GM19324 (cell line): Measurements from ENCODE around the gene PTCRA.
"Not testable (repeated sequence)": the region's sequence is repeated elsewhere in the genome, so short reads cannot be mapped to it uniquely, and the experiment has no call there.

Source experiments
- ATAC-seq: cut with Tn5 transposase; IDR thresholded peaks from one replicate; pipeline ENCODE4 v1.9.1; 2021; ENCODE audit warnings: mild to moderate bottlenecking, moderate library complexity; ENCODE audit not compliant: unreplicated experiment, low FRiP score

The PTCRA gene

DNA sequence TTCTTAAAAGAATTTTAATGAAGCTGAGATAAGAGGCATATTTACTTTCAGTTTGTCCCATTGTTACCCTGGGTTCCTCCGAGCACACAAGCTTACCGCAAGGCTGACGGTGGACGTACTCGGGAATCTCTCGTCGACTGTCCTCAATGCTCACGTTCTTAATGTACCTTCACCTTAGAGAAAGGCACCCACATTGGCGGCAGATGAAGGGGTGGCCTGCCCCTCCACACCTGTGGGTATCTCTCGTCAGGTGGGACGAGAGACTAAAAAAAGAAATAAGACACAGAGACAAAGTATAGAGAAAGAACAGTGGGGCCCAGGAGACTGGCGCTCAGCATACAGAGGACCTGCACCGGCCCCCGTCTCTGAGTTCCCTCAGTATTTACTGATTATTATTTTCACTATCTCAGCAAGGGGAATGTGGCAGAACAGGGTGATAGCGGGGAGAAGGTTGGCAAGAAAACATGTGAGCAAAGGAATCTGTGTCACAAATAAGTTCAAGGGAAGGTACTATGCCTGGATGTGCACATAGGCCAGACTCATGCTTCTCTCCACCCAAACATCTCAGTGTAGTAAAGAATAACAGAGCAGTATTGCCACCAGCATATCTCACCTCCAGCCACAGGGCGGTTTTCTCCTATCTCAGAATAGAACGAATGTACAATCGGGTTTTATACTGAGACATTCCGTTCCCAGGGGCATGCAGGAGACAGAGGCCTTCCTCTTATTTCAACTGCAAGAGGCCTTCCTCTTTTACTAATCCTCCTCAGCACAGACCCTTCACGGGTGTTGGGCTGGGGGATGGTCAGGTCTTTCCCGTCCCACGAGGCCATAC, 13.2 kb upstream of the PTCRA start:
- not testable (repeated sequence) for ATAC-seq

DNA sequence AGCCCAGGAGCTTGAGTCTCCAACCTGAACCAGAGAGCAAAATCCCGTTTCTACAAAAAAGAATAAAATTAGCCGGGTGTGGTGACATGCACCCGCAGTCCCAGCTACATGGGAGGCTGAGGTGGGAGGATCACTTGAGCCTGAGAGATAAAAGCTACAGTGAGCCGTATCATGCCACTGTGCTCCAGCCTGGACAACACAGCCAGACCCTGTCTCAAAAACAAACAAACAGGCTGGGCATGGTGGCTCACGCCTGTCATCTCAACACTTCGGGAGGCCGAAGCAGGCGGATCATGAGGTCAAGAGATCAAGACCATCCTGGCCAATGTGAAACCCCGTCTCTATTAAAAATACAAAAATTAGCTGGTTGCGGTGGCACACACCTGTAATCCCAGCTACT, 11.4 kb upstream of the PTCRA start:
- ATAC-seq: no peak

DNA sequence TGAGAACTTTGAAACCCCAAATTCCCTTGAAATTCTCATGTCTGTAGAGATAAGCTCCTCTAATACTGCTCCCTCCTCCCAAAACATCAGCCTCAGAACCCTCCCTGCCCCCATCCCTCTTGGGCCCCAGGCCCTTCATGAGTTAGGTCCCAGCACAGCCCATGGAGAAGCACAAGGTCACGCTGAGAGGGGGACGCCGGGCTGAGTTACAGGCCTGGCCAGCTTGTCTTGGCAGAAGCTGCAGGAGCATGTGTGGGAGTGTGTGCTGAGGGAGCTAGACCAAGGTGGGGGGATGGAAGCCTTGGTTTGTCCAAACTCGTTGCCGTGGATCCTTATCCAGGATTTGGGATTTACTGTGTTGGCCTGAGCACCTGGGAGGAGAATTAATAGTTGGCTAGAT, 8.5 kb upstream of the PTCRA start:
- no peak for ATAC-seq

DNA sequence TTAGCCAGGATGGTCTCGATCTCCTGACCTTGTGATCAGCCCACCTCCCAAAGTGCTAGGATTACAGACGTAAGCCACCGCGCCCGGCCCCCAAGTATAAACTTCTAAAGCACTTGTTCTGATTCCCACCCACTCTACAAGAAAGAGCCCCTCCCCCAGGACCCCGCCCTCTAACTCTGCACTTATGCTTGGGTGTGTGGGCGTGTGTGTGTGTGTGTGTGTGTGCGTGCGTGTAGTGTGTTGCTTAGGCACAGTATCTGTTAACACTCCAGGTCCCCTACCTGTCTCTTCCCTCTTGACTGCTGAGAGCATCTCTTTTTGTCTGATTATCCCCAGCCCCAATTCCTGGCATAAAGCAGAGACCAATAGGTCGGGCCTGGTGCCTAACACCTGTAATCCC, 6.0 kb upstream of the PTCRA start:
- ATAC-seq: no peak

DNA sequence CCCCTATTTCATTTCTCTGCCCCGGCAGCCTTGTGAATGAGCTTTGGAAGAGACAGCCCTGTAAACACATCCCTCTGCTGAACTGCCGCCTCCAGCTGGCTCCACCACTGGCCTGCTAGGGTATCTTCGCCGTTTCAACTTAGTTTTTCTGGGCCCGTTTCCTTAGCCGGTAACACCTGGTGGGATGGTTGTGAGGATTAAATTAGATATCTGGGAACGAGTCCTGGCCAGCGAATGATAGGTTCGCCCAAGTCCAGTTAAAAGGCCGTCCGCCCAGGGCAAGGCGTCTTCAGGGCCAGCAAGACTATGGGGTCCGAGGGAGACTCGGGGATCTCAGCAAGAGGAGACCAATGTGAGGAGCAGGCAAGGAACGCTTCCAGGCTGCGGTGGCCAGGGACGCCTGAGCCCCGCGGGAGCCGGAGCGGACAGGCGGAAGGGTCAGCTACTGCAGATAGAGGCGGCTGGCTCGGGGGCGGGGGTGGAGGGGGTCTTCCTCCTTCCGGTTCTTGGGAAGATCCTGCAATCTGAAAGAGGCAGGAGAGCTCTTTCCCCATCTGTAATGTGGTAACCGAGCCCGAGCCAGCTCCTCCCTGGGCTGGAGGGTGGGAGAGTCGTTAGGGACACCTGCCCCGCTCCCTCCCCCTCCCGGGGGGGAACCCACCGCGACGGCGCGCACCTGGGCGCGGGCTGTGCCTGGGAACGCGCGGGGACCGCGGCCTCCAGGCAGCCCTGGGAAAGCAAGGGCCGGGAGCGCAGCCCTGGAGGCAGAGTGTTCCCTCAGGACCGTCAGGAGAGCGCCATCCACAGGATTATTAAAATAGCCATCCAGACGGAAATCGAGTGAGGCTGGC, 4.5 kb upstream of the PTCRA start:
- ATAC-seq: no peak

DNA sequence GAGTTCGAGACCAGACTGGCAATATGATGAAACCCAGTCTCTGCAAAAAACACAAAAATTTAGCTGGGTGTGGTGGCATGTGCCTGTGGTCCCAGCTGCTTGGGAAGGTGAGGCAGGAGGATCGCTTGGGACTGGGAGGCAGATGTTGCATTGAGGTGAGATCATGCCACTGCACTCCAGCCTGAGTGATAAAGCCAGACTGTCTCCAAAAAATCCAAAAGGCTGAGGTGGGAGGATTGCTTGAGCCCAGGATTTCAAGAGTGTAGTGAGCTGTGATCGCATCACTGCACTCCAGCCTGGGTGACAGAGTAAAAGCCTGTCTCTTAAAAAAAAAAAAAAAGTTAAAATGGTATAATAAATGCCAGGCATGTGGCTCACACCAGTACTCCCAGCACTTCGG, 1.3 kb upstream of the PTCRA start:
- ATAC-seq: no peak

DNA sequence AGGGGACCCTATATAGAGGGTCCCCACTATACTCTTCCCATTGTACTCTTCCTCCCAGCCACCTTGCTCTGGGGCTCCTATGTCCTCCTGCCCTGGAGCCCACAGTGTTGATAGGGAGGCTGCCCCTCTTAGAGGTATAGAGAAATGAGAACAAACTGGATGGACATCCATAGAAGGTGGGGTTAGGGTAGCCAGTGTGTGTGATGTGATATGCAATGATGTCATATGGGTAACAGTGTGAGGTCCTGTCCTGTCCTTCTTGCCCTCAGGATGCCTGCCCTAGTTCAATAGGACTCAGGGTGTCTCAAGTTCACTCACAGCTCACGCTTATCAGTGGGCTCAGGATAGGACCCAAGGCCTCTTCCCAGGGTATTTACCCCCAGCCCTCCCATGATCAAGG, 435 bp downstream of the PTCRA start:
- ATAC-seq: no peak

DNA sequence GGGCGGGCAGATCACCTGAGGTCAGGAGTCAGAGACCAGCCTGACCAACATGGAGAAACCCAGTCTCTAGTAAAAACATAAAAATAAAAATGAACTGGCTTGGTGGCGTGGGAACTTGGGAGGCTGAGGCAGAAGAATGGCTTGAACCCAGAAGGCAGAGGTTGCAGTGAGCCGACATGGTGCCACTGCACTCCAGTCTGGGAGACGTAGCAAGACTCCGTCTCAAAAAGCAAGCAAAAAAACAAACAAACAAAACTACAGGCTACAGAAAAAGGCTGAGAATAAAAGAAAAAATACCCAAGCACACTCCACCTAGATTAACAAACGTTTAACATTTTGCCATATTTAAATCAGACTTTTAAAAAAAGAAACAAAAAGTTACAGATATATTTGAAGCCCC, 5.9 kb downstream of the PTCRA start:
- no peak for ATAC-seq

DNA sequence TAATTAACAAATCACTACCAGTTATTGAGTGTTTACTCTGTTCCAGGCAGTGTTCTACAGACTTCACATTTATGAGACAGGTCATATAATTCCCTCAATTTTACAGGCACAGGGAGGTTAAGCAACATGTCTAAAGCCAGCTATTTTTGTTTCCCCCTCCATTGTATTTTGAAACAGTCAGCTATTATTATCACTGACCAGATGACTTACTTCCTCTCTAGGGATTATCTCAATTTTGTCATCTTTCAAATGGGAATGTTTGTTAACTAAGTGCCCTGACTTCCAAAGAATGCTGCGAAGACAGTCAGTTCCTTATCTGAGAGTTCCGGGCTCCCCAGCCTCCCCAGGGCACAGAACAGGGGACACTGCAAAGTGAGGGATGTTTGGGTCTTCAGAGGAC, 7.8 kb downstream of the PTCRA start:
- no peak for ATAC-seq

DNA sequence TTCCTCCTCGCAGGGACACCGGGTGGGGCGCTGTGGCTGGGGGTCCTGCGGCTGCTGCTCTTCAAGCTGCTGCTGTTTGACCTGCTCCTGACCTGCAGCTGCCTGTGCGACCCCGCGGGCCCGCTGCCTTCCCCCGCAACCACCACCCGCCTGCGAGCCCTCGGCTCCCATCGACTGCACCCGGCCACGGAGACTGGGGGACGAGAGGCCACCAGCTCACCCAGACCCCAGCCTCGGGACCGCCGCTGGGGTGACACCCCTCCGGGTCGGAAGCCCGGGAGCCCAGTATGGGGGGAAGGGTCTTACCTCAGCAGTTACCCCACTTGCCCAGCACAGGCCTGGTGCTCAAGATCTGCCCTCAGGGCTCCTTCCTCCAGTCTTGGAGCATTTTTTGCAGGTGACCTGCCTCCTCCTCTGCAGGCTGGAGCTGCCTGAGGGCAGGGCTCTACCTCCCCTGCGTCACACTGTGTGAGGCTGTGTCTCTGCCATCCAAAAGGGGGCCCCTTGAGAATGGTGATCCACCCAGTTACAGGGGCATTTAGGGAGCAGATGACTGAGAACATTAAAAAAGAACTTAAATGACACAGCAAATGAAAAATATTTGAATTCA, 9.5 kb downstream of the PTCRA start:
- no peak for ATAC-seq

DNA sequence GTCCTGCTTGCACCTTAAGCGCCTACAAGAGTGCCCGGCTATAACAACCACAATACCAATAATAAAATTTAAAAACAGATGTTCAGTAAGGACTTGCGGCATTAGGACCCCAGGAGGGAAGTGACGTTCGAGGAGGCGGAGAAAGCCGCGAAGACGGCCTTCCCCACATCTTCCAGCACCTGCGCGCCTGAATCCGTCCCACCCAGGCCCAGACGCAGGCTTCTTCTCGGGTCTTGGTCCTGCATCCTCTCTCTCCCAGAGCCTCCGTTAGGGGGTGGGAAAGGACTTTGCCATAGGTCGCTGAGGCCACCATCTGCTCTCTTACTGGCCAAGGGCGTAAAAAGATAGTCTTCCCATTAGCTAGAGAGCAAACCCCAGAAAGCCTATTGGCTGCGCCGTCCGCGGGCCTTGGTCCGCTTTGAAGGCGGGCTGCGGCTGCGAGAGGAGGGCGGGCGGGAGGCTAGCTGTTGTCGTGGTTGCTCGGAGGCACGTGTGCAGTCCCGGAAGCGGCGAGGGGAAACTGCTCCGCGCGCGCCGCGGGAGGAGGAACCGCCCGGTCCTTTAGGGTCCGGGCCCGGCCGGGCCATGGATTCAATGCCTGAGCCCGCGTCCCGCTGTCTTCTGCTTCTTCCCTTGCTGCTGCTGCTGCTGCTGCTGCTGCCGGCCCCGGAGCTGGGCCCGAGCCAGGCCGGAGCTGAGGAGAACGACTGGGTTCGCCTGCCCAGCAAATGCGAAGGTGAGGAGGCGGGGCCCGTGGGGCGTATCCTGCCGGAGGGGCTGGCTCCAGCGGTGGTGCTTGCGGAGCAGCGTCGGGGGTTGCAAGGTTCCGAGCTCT, 13.3 kb downstream of the PTCRA start, which contains the start of gene CNPY3:
Gene CNPY3 (plus strand): TSS at position 495 of the 835 bp plus-strand sequence. CDS start 91 bp downstream, at position 586.
- peak; percentile 82 for ATAC-seq

DNA sequence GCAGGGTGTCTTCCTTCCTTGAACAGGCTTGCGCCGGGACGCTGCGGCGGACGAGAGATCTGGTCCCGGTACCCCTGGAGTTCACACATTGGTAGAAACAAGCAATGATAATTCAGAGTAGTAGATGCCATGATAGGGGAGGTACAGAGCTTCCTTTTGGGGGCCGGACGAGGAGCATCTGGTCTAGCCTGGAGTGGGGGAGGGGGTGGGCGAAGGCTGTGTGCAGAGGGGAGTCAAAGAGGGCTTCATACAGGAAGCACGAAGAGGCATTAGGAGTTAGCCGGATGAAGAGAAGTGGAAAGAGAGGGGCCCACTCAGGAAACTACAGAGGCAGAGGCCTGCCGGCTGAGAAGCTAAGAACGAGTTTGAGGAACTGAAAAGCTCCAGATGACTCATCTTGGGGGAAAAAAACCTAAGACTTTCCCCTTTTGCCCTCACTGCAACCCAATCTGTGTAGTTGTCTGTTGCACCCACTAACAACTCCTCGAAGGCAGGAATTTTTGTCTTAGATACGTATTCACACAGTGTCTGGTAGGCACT, 14.0 kb downstream of the PTCRA start:
- peak; percentile 48 for ATAC-seq

DNA sequence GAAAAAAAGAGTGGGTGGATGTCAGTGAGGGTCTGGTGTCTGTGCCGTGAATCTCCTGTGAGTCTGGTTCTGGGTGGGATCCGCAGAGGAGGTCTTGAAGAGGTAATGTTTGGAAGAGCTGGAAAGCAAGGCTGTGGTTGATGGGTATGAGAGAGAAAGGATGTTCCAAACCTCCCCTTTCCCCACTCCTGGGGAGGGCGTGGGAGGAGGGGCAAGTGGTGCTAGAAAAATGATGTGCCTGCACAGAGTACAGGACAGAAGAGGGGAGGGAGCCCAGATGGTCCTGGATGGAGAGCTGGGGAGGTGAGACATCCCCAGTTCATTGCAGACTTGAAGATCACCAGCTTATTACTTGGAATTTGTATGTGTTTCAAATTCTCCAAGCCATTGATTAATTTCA, 16.6 kb downstream of the PTCRA start:
- no peak for ATAC-seq

DNA sequence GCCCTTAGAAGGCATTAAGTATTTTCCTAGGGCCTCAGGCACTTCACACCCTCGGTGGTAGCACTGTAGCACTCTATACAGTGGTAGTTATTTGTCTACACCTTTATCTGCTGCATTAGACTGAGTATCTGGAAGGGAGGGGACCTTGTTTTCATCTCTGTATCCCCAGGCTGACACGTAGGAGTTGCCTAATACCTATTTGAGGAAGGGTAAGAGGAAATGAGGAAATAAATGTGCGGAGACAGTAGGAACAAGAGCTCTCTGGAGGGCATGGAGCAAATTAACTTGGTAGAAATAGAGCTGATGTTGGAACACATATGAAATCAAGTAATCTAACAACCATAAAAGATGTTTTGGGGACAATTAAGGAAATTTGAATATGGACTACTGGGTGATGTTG, 17.4 kb downstream of the PTCRA start:
- no peak for ATAC-seq

DNA sequence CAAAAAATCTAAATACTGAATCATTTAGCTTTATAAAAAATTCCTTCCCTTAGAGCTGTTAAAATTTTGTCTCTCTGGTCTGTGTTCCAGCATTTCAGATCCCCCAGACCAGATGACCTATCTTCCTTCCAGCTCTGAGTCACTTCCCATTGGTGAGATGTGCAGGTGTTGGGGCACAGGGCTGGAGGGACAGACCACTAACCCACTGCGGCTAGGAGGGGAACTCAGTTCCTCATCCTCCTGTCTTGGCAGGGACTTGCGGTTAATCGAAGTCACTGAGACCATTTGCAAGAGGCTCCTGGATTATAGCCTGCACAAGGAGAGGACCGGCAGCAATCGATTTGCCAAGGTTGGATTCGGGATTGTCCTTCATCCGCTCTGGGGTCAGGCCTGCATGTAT, 19.5 kb downstream of the PTCRA start:
- no peak for ATAC-seq

DNA sequence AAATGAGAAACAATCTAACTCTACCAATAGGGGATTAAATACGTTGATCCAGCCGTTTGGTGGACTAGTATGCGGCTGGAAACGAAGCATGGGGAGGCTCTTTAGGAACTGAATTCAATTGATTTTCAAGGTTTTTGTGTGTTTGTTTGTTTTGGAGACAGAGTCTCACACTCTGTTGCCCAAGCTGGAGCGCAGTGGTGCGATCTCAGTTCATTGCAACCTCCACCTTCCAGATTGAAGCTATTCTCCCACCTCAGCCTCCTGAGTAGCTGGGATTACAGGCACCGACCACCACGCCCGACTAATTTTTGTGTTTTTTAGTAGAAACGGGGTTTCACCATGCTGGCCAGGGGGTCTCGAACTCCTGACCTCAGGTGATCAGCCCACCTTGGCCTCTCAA, 20.5 kb downstream of the PTCRA start:
- ATAC-seq: no peak

DNA sequence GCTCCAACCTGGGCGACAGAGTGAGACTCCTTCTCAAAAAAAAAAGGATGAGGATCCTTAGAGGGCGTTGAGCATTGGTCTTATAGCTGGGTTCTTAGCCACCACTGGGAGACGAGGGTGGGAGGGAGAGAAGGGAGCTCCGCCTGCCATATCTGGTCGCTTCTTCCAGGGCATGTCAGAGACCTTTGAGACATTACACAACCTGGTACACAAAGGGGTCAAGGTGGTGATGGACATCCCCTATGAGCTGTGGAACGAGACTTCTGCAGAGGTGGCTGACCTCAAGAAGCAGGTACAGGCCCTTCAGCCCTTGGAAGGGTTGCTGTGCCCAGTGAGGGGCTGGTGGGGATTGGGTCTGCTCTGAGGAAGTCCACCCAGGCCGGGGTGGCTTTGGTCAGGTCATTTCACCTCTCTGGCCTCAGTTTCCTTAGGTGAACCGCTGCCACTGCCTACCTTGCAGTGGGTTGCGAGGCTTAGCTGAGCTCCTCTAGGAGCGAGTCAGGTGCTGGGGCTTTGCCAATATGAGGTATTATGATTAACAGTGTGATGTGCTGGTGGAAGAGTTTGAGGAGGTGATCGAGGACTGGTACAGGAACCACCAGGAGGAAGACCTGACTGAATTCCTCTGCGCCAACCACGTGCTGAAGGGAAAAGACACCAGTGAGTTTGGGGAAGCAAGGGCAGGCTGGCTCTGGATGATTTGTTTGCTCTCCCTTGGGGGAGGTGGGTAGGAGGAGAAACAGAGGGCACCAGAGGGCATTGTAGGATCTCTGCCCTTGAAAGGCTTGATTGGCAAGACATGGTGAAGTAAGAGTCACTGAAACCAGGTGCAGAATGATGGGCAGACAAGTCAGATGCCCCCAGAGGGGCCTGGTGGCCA, 21.9 kb downstream of the PTCRA start:
- no peak for ATAC-seq

DNA sequence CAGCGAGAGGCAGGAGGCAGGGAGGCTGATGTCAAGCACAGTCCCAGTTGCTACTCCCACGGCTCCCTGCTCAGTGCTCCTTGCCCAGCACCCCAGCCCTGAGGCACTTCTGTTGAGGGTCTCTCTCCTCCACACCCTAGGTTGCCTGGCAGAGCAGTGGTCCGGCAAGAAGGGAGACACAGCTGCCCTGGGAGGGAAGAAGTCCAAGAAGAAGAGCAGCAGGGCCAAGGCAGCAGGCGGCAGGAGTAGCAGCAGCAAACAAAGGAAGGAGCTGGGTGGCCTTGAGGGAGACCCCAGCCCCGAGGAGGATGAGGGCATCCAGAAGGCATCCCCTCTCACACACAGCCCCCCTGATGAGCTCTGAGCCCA, 22.6 kb downstream of the PTCRA start:
- no peak for ATAC-seq
